ENCODE data around the gene MYCBPAP.
A peak's percentile ranks its signal among the peaks of the same experiment; 100 is the strongest.

The MYCBPAP gene

GRCh38 chr17:50551884-50552283 lies 43.6 kb downstream of the MYCBPAP start:
- no peak for DNase-seq (ENCODE audit: low read depth)

GRCh38 chr17:50554201-50554600 lies 46.0 kb downstream of the MYCBPAP start:
- DNase-seq (ENCODE audit: low read depth), result no peak

- DNase-seq (ENCODE audit: low read depth), result no peak
Measured at GRCh38 chr17:50556803-50557202, 48.6 kb downstream of the MYCBPAP start.

GRCh38 chr17:50557630-50558029 lies 49.4 kb downstream of the MYCBPAP start:
- DNase-seq (ENCODE audit: low read depth), result no peak

GRCh38 chr17:50558091-50558490 lies 49.9 kb downstream of the MYCBPAP start:
- DNase-seq (ENCODE audit: low read depth), result no peak

GRCh38 chr17:50558581-50558940 lies 50.3 kb downstream of the MYCBPAP start:
- DNase-seq (ENCODE audit: low read depth), result no peak

- no peak for DNase-seq (ENCODE audit: low read depth)
Measured at GRCh38 chr17:50558941-50559614, 50.8 kb downstream of the MYCBPAP start.

- DNase-seq (ENCODE audit: low read depth), result no peak
Measured at GRCh38 chr17:50559674-50560184, 51.5 kb downstream of the MYCBPAP start.

- DNase-seq (ENCODE audit: low read depth), result peak; percentile 71
Measured at GRCh38 chr17:50560185-50560824, 52.1 kb downstream of the MYCBPAP start, which contains the start of gene CACNA1G. CACNA1G (plus strand) TSS chr17:50560715; CDS start chr17:50561460, 745 bp downstream.

- DNase-seq (ENCODE audit: low read depth), result no peak
Measured at GRCh38 chr17:50560931-50561745, 52.9 kb downstream of the MYCBPAP start.

- no peak for DNase-seq (ENCODE audit: low read depth)
Measured at GRCh38 chr17:50561746-50562141, 53.5 kb downstream of the MYCBPAP start.

GRCh38 chr17:50562242-50563091 lies 54.2 kb downstream of the MYCBPAP start:
- DNase-seq (ENCODE audit: low read depth), result no peak

GRCh38 chr17:50563092-50563511 lies 54.9 kb downstream of the MYCBPAP start:
- DNase-seq (ENCODE audit: low read depth), result no peak

- DNase-seq (ENCODE audit: low read depth), result no peak
Measured at GRCh38 chr17:50564916-50565315, 56.7 kb downstream of the MYCBPAP start.

- DNase-seq (ENCODE audit: low read depth), result no peak
Measured at GRCh38 chr17:50565402-50566350, 57.4 kb downstream of the MYCBPAP start.

GRCh38 chr17:50566886-50567285 lies 58.6 kb downstream of the MYCBPAP start:
- DNase-seq (ENCODE audit: low read depth), result no peak

- no peak for DNase-seq (ENCODE audit: low read depth)
Measured at GRCh38 chr17:50568659-50569058, 60.4 kb downstream of the MYCBPAP start.

- no peak for DNase-seq (ENCODE audit: low read depth)
Measured at GRCh38 chr17:50569592-50569991, 61.4 kb downstream of the MYCBPAP start.

GRCh38 chr17:50570032-50570431 lies 61.8 kb downstream of the MYCBPAP start:
- DNase-seq (ENCODE audit: low read depth), result no peak

GRCh38 chr17:50570528-50570927 lies 62.3 kb downstream of the MYCBPAP start:
- no peak for DNase-seq (ENCODE audit: low read depth)

GRCh38 chr17:50571681-50572080 lies 63.4 kb downstream of the MYCBPAP start:
- no peak for DNase-seq (ENCODE audit: low read depth)
